ENCODE results near the gene SPPL2B.

SPPL2B gene

DNA sequence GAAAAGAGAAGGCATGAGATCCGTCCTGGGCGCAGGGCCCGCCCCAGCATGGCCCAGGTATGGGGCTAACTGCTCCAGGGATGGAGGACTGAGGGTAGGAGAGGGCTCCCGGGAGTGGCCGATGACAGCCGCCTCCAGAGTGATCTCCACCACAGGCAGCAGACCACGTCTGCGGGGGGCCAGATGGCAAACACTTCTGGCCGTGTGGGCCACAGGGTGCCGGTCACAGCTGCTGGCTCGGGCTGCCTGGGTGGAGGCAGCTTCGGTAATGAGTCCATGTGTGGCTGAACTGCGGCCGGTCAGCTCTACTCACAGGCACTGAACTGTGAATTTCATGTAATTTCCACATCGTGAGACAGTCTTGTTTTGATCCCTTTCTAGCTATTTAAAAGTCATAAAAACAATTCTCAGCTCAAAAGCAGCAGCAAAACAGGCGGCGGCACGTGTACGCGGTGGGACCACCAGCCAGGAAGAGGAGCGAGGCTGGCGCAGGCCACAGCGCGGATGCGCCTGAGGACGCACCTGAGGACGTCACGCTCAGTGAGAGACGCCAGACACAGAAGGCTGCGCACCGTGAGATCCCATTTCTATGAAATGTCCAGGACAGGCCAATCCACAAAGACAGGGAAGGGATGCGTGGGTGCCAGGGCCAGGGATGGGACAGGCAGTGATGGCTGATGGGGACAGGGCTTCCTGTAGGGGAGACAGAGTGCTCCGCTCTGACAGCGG lies 4.1 kb upstream of the SPPL2B start:
- DNase-seq = no peak

DNA sequence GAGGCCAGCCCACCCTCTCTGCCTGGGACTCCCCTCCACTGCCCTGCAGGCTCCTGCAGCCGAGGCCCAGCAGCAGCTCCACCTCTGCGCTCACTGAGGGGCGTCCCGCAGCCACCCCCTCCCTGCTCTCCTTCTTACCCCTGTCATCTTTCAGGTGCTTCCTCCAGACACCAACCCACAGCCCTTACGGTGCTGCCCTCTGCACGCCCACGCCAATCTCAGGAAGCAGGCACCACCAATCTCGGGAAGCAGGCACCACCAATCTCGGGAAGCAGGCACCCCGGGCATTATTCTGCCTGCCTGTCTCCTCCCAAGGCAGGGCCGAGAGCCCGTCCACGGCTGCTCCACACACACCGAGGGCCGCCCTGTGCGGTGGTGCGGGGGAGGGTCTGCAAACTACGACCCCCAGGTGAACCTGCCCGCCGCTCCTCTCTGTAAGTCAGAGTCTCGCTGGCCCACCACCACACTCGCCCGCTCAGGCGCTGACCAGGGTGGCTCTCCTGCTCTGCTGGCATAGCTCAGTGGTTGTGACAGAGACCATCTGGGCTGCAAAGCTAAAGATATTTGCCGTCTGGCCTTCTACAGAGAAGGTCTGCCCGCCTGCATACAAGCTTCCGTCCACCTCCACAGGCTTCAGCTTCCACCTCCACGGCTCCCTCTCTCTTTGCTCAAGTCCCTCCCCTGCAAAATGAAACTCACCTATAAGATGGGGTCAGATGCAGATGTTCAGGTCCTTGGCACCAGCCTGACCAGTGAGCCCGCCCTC lies 3.0 kb upstream of the SPPL2B start:
- DNase-seq = no peak

DNA sequence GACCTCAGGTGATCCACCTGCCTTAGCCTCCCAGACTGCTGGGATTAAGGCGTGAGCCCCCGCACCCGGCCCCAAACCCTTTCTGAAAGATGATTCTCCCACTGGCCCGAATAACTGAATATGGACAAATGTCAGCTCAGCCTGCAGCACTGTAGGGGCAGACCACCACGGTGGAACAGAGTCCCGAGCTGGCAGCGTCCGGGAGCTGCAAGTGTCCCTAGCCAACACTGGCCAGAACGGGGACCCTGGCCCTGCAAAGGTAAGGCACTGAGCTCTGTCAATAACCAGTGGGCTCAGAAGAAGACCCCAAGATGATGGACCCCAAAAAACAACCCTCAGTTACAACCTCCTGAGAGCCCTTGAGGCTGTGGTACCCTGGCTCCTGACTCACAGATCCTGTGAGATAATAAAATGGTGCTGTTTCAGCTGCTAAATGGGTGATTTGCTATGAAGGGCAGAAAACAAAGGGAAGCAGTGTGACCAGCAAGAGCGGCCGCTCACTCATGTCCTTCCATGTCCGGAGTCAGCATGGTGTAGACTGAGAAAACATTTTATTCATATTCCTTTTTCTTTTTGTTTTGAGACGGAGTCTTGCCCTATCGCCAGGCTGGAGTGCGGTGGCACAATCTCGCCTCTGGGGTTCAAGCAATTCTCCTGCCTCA lies 1.7 kb upstream of the SPPL2B start:
- DNase-seq = no peak

DNA sequence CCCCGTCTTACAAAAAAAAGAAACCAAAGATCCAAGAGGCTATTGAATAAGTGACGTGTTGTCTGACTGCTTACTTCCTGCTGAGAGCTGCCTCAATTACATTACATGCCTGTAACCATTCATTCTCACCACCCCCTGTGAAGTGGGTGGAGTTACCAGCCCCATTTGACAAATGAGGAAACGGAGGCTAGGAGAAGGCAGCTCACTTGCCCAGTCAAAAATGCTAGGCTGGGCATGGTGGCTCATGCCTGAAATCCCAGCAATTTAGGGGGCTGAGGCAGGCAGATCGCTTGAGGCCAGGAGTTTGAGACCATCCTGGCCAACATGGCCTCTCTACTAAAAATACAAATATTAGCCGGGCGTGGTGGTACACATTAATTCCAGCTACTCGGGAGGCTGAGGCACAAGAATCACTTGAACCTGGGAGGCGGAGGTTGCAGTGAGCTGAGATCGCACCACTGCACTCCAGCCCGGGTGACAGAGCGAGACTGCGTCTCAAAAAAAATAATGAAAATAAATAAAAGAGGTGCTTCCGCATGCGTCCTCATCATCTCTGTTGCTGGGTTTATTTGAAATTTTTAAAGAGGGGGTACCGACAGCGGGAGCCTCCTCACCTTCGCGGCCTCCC lies 597 bp upstream of the SPPL2B start:
- DNase-seq = peak; percentile 68 to 69

DNA sequence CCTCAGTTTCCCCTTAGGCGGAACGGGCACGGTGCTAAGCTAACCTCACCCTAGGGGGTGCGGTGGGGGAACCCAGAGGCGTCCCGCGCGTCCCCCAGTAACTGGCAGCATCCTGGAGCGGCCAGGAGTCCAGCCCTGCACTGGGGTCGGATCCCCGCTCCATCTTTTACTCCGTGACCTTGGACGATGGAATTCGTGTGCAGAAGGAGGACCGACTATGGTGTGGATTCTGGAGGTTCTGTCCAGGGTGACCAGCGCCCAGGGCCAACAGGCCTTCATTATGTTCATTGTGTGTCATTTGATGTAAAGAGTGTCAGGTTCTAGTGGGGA lies 630 bp downstream of the SPPL2B start:
- DNase-seq = no peak

DNA sequence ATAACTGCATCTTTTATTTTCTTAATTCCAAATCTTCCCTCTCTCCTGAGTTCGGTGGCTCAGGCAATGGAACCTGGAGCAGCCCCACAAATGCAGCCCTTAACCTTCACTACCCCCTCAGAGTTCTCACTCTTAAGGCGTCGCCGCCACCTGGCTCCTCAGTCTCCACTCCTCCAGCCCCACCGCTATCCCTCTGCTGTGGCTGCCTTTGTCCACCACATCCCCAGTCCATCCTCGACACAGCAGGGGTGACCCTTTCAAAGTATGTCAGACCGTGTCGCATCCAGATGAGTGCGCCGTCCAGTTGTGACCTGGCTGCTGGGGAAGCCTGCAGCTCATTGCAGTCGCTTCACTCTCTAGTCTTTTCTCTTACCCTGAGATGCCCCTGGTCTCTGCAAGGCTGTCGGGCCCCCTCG lies 1.0 kb downstream of the SPPL2B start:
- DNase-seq = no peak

DNA sequence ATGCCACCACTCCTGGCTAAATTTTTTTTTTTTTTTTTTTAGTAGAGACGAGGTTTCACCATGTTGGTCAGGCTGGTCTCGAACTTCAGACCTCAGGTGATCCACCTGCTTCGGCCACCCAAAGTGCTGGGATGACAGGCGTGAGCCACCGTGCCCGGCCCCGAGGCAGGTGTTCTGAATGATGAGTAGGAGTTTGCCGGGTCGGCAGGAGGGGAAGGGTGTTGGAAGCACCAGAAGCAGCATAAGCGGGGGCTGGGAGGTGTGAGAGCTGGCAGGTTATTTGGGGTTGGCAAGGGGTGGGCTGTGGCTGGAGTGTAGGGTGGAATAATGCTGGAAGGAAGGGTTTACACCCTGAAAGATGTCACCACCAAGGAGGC lies 1.8 kb downstream of the SPPL2B start:
- no peak for DNase-seq

DNA sequence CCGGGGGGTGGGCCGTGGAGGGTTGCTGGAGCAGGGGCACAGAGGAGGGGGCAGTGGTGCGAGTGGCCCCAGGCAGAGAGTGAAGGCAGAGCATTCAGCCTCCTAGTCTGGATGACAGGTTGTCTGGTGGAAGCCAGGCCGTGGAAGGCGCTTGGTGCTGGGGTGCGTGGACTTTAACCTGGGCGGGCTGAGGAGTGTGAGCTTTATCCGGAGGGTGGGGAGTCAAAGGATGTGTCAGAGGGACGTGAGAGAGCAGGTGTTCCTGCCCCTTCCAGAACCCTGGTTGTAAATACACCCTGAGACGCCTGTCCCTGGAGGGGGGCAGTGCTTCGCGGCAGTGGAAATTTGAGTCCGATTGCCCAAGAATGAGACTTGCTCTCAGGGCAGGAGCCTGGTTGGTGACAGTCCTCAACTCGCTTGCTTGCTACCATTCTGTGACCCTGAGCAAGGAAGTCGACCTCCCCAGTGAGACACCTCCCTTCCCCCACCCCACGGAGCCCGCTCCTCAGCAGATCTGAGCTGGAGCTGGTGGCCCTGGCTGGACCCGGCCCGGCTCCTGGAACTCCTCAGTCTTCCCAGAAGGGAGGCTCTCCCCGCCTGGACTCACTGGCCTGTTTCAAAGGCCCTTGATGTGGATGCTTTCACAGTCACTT lies 2.3 kb downstream of the SPPL2B start:
- no peak for DNase-seq

DNA sequence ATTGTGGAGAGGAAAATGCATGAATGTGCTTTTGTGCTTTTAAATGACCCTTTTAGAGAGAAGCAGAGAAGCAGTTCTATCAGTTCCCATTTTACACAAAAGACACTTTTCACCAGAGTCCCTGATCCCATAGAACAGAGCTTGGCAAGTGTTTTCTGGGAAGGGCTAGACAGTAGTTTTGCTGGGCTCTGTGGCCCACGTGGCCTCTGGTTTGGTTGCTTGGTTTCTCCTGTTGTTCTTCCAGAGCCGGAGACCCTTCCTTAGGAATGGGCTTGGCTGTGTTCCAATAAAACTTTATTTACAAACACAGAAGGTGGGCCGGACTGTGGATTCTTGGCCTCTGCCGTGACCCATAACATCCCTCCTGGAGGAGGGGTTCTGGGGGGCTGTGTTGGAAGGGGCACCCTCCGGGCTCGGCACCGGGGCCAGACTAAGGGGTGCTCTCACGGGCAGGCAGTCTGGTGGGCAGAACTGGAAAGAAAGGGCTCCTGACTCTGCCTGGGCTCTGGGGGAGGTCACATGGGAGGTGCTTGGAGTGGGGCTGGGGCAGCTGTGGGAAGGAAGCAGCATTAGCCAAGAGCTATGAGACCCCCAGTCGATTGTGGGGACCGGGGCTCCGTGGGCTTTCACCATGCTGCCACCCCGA lies 3.2 kb downstream of the SPPL2B start:
- no peak for DNase-seq

DNA sequence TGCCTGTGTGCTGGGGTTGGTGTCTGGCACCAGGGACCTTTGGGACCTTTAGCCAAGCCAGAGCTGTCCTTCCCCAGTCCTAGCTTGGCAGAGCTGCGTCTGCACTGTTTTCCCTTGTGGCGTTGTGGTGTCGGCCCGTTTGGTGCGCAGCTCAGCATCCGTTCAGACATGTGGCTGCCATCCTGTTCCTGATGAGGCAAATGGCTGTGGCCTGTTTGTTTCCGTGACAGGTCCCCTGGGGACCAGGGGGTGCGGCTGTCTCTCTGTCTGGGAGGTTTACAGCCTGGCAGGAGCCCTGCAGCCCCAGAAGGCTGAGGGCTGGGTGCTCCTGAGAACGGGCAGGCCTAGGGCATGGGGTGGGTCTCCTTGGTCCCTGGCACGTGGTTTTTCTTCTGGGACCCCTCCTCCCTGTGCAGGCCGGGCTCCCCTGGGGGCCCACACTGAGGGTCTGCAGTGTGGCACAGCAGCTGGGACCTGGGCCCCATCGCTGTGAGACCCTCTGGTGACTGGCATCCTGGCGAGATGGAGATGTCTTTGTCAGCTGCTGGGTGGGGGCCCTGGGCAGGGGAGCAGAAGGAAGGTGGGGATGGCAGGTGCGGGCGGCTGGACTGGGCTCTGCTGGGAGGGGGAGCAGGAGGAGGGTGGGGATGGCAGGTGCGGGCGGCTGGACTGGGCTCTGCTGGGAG lies 4.0 kb downstream of the SPPL2B start:
- DNase-seq = peak in 1 of 2 donors; percentile 35

DNA sequence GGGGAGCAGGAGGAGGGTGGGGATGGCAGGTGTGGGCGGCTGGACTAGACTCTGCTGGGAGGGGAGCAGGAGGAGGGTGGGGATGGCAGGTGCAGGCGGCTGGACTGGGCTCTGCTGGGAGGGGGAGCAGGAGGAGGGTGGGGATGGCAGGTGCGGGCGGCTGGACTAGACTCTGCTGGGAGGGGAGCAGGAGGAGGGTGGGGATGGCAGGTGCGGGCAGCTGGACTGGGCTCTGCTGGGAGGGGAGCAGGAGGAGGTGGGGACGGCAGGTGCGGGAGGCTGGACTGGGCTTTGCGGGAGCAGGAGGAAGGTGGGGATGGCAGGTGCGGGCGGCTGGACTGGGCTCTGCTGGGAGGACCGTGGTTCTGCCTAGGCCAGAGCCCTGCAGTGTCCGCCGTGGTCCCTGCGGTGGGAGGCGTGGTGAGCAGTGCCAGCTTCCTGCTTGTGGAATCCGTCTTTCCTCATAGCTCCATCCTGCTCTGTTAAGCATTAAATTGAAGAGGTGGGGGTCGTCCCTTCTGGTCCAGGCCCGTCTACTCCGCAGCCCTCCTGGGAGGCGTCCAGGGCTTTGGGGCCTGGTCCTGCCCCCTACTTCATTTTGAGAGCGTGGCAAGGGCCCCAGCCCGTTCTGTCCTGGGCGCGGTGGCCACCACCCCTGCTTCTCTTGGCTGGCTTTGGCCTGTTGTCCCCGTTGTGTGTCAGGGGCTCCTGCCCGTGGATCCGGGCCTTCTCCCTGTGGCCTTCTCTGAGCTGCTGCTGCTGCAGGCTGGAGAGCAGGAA lies 4.7 kb downstream of the SPPL2B start:
- no peak for DNase-seq

DNA sequence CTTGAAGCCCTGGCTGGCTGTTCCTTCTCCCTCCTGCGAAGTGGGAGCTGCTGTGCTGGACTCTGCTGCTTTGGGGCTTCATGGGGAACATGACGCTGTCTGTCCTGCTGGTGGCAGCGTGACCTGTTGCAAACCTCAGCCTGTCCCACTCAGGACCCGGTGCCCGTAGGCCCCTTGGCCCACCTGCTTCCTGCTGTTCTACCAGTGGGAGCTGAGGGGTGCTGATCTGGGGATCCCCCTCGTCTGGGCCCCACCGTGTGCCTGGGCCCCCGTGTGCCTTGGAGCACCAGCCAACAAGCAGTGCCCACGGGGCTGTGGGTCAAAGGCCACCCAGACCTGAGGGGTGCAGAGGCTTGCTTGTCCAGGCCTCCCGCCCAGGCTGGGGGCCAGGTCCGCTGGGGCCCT lies 5.3 kb downstream of the SPPL2B start:
- no peak for DNase-seq

DNA sequence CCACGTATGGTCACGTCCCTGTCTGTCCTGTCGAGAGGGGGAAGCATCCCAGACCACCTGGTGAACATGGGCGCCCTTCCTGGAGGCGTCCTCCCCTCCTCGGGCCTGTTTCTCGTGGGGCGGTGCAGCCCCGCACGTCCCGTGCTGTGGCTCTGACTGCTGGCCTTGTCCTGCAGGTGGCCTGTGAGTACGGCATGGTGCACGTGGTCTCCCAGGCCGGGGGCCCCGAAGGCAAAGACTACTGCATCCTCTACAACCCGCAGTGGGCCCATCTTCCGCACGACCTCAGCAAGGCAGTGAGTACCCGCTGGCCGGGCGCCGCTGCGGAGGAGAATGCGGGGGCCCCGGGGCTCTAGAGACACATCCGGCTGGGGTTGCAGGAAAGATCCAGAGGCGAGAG lies 5.9 kb downstream of the SPPL2B start:
- DNase-seq = no peak

DNA sequence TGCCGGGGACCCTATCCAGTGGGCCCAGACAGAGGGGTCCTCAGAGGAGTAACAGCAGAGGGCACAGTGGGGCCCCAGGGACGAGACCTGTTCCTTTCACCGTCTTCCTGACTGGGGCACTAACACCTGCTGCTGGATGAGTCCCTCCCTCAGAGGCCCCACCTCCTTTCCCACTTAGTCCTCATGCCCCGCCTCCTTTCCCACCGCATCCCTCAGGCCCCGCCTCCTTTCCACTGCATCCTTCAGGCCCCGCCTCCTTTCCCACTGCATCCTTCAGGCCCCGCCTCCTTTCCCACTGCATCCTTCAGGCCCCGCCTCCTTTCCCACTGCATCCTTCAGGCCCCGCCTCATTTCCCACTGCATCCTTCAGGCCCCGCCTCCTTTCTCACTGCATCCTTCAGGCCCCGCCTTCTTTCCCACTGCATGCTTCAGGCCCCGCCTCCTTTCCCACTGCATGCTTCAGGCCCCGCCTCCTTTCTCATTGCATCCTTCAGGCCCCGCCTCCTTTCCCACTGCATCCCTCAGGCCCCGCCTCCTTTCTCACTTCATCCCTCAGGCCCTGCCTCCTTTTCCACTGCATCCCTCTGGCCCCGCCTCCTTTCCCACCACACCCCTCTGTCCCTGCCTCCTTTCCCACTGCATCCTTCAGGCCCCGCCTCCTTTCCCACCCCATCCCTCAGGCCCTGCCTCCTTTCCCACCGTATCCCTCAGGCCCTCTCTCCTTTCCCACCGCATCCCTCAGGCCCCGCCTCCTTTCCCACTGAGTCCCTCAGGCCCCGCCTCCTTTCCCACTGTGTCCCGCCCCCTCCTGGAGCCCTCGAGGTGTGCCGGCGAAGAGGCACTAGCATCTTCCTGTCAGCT lies 6.7 kb downstream of the SPPL2B start:
- DNase-seq = no peak

DNA sequence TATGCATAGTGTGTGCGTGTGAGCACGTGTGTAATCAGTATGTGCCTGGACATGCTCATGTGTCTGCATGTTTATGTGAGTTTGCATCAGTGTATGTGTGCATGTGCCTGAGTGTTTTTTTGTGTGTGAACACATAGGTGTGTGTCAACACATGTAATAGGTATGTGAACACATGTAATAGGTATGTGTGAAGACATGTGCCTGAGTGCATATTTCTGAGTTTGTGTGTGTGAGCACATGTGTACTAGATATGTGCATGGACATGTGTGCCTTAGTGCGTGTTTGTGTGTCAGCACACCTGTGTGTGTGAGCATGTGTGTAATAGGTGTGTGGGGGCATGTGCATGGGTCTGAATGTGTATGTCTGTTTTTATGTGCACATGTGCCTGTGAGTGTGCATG lies 7.4 kb downstream of the SPPL2B start:
- DNase-seq = no peak

DNA sequence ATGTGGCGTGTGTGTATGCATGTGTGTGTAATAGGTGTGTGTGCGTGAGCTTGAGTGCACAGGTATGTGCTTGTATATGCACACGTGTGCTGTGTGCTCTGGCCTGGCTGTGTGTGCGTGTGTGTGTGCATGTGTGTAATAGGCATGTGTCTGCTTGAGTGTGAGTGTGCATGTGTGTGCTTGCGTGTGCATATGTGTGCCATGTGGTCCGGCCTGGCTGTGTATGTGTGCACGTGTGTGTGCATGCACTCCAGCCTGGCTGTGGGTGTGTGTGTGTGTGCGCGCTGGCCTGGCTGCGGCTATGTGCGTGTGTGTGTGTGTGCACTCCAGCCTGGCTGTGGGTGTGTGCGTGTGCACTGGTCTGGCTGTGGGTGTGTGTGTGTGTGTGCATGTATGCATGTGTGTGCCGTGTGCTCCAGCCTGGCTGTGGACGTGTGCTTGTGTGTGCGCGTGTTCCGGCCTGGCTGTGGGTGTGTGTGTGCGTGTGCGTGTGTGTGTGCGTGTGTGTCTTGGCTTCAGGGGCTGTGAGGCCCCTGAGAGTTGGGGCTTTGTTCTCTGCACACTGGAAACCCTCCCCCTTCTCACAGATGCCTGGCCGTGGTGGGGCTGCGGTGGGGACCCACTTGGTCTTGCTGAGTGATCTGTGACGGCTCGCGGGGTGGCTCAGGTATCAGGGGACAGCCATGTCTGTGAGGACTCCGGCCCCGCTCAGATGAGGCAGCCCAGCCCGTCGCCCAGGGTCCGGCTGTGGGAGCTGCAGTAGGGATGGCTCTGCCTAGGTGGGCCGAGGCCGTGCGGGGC lies 8.2 kb downstream of the SPPL2B start:
- DNase-seq = no peak

DNA sequence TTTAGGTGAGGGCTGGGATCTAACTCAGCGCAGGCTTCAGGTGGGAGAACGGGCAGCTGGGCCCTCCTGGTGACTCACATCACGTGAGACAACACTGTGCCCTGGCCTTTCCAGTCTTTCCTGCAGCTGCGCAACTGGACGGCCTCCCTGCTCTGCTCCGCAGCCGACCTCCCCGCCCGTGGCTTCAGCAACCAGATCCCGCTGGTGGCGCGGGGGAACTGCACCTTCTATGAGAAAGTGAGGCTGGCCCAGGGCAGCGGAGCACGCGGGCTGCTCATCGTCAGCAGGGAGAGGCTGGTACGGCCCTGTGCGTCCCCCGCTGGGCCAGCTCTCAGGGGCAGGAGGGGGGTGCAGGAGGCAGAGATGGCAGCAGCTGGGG lies 8.8 kb downstream of the SPPL2B start:
- DNase-seq = no peak

DNA sequence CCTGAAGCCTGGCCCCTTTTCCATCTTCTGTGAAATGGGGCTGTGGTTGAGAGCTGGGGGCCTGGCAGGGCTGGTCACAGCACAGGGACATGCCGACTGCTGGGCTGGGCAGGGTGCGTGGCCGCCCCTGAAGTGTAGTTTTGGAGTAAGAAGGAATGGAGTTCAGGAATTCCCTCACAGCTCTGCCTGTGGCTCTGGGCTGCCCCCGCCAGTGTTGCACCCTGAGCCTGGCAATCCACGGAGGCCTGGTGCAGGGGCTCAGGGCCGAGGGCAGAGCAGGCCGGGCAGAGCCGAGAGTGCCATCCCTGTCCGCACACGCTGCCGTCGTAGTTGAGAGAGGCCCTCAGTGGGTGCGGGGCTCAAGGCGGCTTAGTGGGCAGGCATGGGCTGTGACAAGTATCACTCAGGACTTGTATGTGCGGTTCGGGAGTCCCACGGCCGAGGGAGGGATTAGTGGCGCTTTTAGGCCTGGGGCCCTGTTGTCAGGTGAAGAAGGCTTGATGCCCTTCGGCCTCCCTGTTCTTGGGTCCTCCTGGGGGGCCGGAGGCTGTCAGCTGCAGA lies 9.7 kb downstream of the SPPL2B start:
- DNase-seq = no peak

All from stimulated activated CD4-positive, alpha-beta T cell treated with anti-CD3 and anti-CD28 coated beads, Interleukin-2, amount 100 ng/mL, for 24 hours (primary cell).